ENCODE data around the gene IFT88. TPM values are rescaled to one million over a fixed set of nuclear protein-coding genes. Genes with fewer than 3 reads are reported as not detected.

Gene IFT88
- total and polyA plus RNA-seq, 3 donors from 2014 or later = 56.6 to 111 (median 86.8) TPM

GRCh38 chr13:20684041-20684440, 117.1 kb downstream of the IFT88 start:
- WGBS, 2 donors = 91 to 92% methylated on average over 4 of the region's 4 CpGs
- Histone ChIP-seq H3K27me3 (no peaks in the 10 kb centered on the region), H3K9me3 (no peaks in the 10 kb centered on the region), H3K4me3 (no peak overlapping the region), H3K36me3 (ENCODE audit: low read depth, missing control alignments) (no peaks in the 10 kb centered on the region), H3K27ac (no peak overlapping the region), H3K4me1 (no peaks in the 10 kb centered on the region)
- TF ChIP-seq POLR2A (IDR thresholded peaks at IDR 0.05) = no peak
- intact Hi-C loops (cut with DNase I; ENCODE audit: low total_unique reads) = no loop called here
- DNase-seq = no peak

DNA sequence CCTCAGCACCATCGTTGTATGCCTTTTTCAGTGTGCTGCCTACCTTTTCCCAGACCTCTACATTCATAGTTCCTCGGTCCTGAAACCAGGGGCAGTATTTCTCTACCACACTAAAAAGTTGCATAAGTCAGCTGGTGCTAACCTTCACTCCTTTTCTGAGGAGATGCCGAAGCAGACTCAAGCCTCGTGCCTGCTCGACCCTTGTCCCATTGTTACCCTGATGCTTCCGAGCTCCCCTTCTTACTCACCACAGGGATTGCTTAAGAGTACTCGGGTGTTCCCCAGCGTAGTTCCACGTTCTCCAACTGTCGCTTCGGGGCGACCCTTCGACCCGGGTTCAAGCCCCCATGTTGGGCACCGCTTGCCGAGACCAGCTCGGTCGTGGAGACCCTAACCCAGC, 117.6 kb downstream of the IFT88 start:
- Histone ChIP-seq H3K27ac (no peak overlapping the region), H3K36me3 (ENCODE audit: low read depth, missing control alignments) (no peaks in the 10 kb centered on the region), H3K9me3 (no peaks in the 10 kb centered on the region), H3K4me1 (no peaks in the 10 kb centered on the region), H3K4me3 (no peak overlapping the region), H3K27me3 (no peaks in the 10 kb centered on the region)
- intact Hi-C loops (cut with DNase I; ENCODE audit: low total_unique reads) = no loop called here
- TF ChIP-seq POLR2A (IDR thresholded peaks at IDR 0.05) (no peak), CTCF (IDR thresholded peaks at IDR 0.05) (no peak)
- 79 to 85% methylated on average over 17 to 18 of the region's 18 CpGs for WGBS, 2 donors
- no peak for DNase-seq

GRCh38 chr13:20685092-20685491, 118.1 kb downstream of the IFT88 start:
- intact Hi-C loops (cut with DNase I; ENCODE audit: low total_unique reads) = no loop called here
- Histone ChIP-seq H3K4me1 (no peaks in the 10 kb centered on the region), H3K27me3 (no peaks in the 10 kb centered on the region), H3K9me3 (no peaks in the 10 kb centered on the region), H3K27ac (no peak overlapping the region), H3K36me3 (ENCODE audit: low read depth, missing control alignments) (no peaks in the 10 kb centered on the region), H3K4me3 (no peak overlapping the region)
- DNase-seq = no peak
- TF ChIP-seq CTCF (IDR thresholded peaks at IDR 0.05) (no peak), POLR2A (IDR thresholded peaks at IDR 0.05) (no peak)
- 67 to 81% methylated on average over 6 of the region's 6 CpGs for WGBS, 2 donors

GRCh38 chr13:20686167-20686566, 119.2 kb downstream of the IFT88 start:
- intact Hi-C loops (cut with DNase I; ENCODE audit: low total_unique reads) = no loop called here
- H3K4me3 ChIP-seq = no peak overlapping the region
- TF ChIP-seq CTCF (IDR thresholded peaks at IDR 0.05) (no peak), POLR2A (IDR thresholded peaks at IDR 0.05) (no peak)
- H3K9me3 ChIP-seq = no peaks in the 10 kb centered on the region
- DNase-seq = no peak
- WGBS, 2 donors = 78 to 86% methylated on average over 1 of the region's 1 CpG
- no peaks in the 10 kb centered on the region for H3K4me1 ChIP-seq
- H3K27ac ChIP-seq = no peak overlapping the region
- H3K27me3 ChIP-seq = no peaks in the 10 kb centered on the region
- H3K36me3 ChIP-seq (ENCODE audit: low read depth, missing control alignments) = no peaks in the 10 kb centered on the region

DNA sequence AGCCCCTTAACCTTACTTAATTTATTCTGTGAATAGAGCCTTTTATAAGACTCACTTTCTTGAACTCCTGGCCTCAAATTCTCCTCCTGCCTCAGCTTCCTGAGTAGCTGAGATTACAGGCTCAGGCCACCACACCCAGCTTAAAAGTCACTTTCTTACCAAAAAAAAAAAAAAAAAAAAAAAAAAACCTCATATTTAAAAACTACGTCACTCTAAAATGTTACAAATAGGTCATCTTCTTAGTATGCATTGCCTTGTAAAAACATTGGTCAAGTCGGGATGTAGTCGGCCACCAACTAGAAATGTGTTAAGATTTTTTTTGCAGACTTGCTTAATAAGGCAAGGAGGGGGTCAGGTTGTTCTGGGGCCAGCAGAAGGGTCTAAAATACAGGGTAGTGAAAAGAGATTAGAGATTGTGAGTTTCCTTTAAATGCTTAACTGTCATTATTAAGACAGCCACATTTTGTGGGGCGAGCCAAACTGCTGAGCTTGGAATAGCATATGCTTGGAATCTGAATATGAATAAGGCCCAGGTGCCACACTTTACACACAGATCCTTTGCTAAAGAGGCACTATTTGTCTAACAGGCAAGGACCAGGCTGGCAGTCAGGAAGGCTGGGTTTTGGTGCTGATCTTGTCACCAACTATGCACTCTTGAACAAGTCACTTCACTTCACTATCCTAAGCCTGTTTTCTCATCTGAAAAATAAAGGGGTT, 120.1 kb downstream of the IFT88 start:
- TF ChIP-seq POLR2A (IDR thresholded peaks at IDR 0.05) (no peak), CTCF (IDR thresholded peaks at IDR 0.05) (no peak)

More for the DNA sequence above, 120.1 kb downstream of the IFT88 start:
- Histone ChIP-seq H3K4me1 (no peaks in the 10 kb centered on the region), H3K9me3 (no peaks in the 10 kb centered on the region), H3K36me3 (ENCODE audit: low read depth, missing control alignments) (no peaks in the 10 kb centered on the region), H3K27ac (no peak overlapping the region), H3K27me3 (no peaks in the 10 kb centered on the region), H3K4me3 (no peak overlapping the region)
- WGBS, 2 donors = 86 to 90% methylated on average over 4 of the region's 4 CpGs
- intact Hi-C loops (cut with DNase I; ENCODE audit: low total_unique reads) = no loop called here
- DNase-seq = no peak
